ENCODE measurements around the gene PRKAG2.

Gene PRKAG2

GRCh38 chr7:151728286-151728660 lies 148.6 kb downstream of the PRKAG2 start:
- no peak for DNase-seq (ENCODE audit: low read depth)
- TF ChIP-seq CTCF (IDR thresholded peaks at IDR 0.05; ENCODE audit: low read depth, low read length, missing control alignments): no peak
- in situ Hi-C loops (cut with HindIII; ENCODE audit: low sequenced_read_pairs): loop anchor here (25.0 kb wide), 1 partner anchor 366 kb away; no protein-coding TSS in a partner anchor
- no peak overlapping the region for H3K4me3 ChIP-seq (ENCODE audit: low read depth, low read length)

- no peak for TF ChIP-seq CTCF (IDR thresholded peaks at IDR 0.05; ENCODE audit: low read depth, low read length, missing control alignments)
- H3K4me3 ChIP-seq (ENCODE audit: low read depth, low read length): no peak overlapping the region
- peak; percentile 83 for DNase-seq (ENCODE audit: low read depth)
- in situ Hi-C loops (cut with HindIII; ENCODE audit: low sequenced_read_pairs): loop anchor here (25.0 kb wide), 1 partner anchor 365 kb away; no protein-coding TSS in a partner anchor
Measured at GRCh38 chr7:151727579-151728285, 149.2 kb downstream of the PRKAG2 start.

GRCh38 chr7:151726652-151727578 lies 150.0 kb downstream of the PRKAG2 start:
- no peak for TF ChIP-seq CTCF (IDR thresholded peaks at IDR 0.05; ENCODE audit: low read depth, low read length, missing control alignments)
- no peak overlapping the region for H3K4me3 ChIP-seq (ENCODE audit: low read depth, low read length)
- DNase-seq (ENCODE audit: low read depth): no peak
- in situ Hi-C loops (cut with HindIII; ENCODE audit: low sequenced_read_pairs): loop anchor here (25.0 kb wide), 1 partner anchor 365 kb away; no protein-coding TSS in a partner anchor

GRCh38 chr7:151725844-151726651 lies 150.9 kb downstream of the PRKAG2 start:
- no peak for DNase-seq (ENCODE audit: low read depth)
- H3K4me3 ChIP-seq (ENCODE audit: low read depth, low read length): no peak overlapping the region
- TF ChIP-seq CTCF (IDR thresholded peaks at IDR 0.05; ENCODE audit: low read depth, low read length, missing control alignments): no peak
- in situ Hi-C loops (cut with HindIII; ENCODE audit: low sequenced_read_pairs): loop anchor here (25.0 kb wide), 1 partner anchor 364 kb away; no protein-coding TSS in a partner anchor

GRCh38 chr7:151724920-151725584 lies 151.9 kb downstream of the PRKAG2 start:
- no peak for DNase-seq (ENCODE audit: low read depth)
- no peak overlapping the region for H3K4me3 ChIP-seq (ENCODE audit: low read depth, low read length)
- no peak for TF ChIP-seq CTCF (IDR thresholded peaks at IDR 0.05; ENCODE audit: low read depth, low read length, missing control alignments)
- in situ Hi-C loops (cut with HindIII; ENCODE audit: low sequenced_read_pairs): loop anchor here (25.0 kb wide), 1 partner anchor 363 kb away; no protein-coding TSS in a partner anchor
